Bronchial epithelial cell (primary cell): ENCODE results near the gene TMCC1. TPM values are rescaled to one million over a fixed set of nuclear protein-coding genes. Genes with fewer than 3 reads are reported as not detected.

ENCODE experiments used
- DNase-seq: peaks from one replicate; pipeline ENCODE4 v3.0.0-alpha.2; 2010; ENCODE audit warnings: low read depth
- FAIRE-seq: peaks from 2 replicates; lab custom pipeline; 2011; peaks lifted over from hg19 to GRCh38; lab: Jason Lieb, UNC
- H3K27me3 ChIP-seq: 2 replicates; pipeline ENCODE4 v1.5.1; 2011; ENCODE audit warnings: low read length; ENCODE audit not compliant: control insufficient read depth, insufficient read depth
- H3K36me3 ChIP-seq: 2 replicates; pipeline ENCODE4 v1.5.1; 2011; ENCODE audit warnings: low read length; ENCODE audit not compliant: control insufficient read depth, insufficient read depth
- H3K4me3 ChIP-seq: 2 replicates; pipeline ENCODE4 v1.5.1; 2011; ENCODE audit warnings: mild to moderate bottlenecking, low read depth, low read length, control low read depth
- CTCF ChIP-seq: IDR thresholded peaks from 2 replicates; pipeline ENCODE4 v1.5.1; 2011; ENCODE audit warnings: mild to moderate bottlenecking, moderate library complexity, low read length, control low read depth, inconsistent platforms; ENCODE audit not compliant: insufficient read depth, severe bottlenecking
- total RNA-seq: library from RNA; depleted of rRNA; stranded (reverse); fragments of >200 nt; gene quantifications from 2 replicates; pipeline ENCODE4 v1.2.1, GENCODE V29; 2014

The TMCC1 gene
- total RNA-seq, 1 donor from 2014 or later: 18.2 TPM

DNA sequence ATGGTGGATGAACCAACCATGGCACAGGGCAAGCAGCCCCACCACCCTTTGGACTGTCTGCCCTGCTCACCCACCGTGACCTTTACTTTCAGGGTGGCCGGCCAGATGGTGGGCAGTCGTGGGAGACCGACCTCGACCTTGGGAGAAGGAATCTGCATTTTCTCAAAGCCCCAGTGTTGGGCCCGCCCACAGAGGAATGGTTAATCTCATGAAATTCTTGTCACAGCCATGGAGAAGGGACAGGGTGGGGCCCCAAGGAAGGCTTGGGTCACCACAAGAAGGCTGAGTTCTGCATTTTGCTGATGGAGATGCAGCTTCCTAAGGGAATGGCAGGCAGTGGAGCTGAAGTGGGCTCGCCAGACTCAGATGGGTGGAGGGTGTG lies 290.0 kb downstream of the TMCC1 start:
- no peak for TF ChIP-seq CTCF
- no peak for FAIRE-seq
- DNase-seq: no peak
- no peaks in the 10 kb centered on the region for H3K36me3 ChIP-seq
- H3K27me3 ChIP-seq: peaks cover 10% of the 10 kb centered on the region
- no peak overlapping the region for H3K4me3 ChIP-seq

GRCh38 chr3:129602730-129603560 lies 290.6 kb downstream of the TMCC1 start:
- FAIRE-seq (no peak), DNase-seq (no peak)
- TF ChIP-seq CTCF: no peak
- Histone ChIP-seq H3K4me3 (no peak overlapping the region), H3K27me3 (peaks cover 10% of the 10 kb centered on the region), H3K36me3 (no peaks in the 10 kb centered on the region)

DNA sequence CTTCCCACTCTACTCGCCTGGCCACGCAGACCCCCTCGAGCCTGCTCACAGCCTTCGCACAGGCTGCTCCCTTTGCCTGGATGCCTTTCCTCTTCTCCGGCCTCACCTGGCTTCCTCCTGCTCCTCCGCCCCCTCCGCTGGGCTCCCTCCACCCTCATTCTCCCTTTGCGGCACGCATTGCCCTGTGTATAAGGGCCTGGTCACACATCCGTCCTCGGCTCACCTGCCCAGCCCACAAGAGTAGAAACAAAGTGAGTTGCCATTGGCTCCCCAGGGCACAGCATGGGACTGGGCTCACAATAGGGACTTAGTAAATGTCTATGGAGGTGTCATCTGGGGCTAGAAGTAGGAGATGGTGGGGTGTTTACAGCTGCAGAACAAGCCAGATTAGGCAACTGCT lies 291.2 kb downstream of the TMCC1 start:
- Histone ChIP-seq H3K27me3 (peaks cover 10% of the 10 kb centered on the region), H3K4me3 (no peak overlapping the region), H3K36me3 (no peaks in the 10 kb centered on the region)
- DNase-seq (no peak), FAIRE-seq (no peak)
- TF ChIP-seq CTCF: no peak

- Histone ChIP-seq H3K36me3 (no peaks in the 10 kb centered on the region), H3K27me3 (peaks cover 10% of the 10 kb centered on the region), H3K4me3 (no peak overlapping the region)
- FAIRE-seq (no peak), DNase-seq (no peak)
- no peak for TF ChIP-seq CTCF
Observed at GRCh38 chr3:129601713-129602112, 291.8 kb downstream of the TMCC1 start.

DNA sequence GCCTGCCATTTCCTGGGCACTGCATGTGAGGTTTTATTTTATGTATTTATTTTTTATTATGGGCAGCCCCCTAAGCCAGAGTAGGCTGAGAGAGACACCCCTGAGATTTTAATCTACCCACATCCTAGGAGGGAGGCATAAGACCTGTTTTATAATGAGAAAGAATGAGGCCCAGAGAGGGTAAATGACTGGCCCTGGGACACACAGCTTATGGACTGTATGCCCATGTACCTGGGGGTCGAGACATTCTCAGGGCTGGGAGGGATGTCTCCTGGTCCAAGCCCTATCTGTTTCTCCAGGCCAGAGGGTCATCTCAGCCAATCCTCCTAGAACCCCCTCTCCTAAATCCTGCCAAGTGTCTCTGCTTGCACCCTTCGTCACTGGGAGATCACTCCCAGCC lies 293.2 kb downstream of the TMCC1 start:
- FAIRE-seq (no peak), DNase-seq (no peak)
- Histone ChIP-seq H3K27me3 (peaks cover 4% of the 10 kb centered on the region), H3K36me3 (no peaks in the 10 kb centered on the region), H3K4me3 (no peak overlapping the region)
- TF ChIP-seq CTCF: no peak
